ENCODE results near the gene IRX4.

The IRX4 gene

DNA sequence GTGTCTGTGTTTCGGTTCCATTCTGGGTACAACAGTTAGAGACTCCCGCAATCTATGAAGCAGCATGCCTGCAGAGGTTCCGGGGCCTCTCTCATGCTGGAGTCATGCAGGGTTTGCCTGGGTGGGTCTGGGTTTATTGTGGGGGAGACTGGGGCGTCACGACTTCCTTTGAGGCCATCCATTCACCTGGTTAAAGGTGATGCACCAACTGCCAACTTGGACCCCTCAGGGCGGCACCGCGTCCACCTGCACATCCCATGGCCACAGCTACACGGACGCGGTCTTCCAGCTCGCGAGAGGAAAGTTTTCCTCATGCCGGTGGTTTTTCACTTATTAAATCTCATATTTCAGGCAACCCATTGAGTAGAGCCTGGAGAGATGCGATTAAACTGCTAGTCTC lies 30.9 kb upstream of the IRX4 start:
- DNase-seq, result no peak

DNA sequence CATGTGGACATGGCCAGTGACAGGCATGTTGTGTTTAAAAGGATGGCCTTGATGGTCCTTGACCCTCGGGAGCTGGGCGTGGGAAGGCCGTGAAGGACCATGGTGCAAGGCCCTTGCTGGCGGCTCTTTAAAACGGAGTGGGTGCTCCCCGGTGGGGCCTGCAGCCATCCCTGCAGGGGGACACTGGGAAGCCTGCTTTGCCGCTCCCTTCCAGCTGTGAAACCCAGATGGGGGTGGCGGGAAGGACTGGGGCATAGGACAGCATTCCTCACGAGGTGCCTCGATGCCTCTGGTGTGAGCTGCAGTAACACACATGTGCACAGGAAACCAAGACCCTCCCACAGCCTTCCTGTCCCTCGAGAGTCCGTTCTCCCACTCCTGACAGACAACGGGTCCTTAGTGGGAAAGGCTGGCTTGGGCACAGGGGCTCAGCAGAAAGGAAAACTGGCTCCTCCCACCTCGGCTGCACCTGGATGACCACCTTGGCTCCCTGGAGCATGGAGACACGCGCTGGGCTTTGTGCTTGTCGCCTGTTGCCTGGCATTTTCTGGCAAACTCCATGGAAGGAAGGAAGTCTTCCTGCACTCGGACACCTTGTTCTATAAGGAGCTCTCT lies 30.3 kb upstream of the IRX4 start:
- no peak for DNase-seq

DNA sequence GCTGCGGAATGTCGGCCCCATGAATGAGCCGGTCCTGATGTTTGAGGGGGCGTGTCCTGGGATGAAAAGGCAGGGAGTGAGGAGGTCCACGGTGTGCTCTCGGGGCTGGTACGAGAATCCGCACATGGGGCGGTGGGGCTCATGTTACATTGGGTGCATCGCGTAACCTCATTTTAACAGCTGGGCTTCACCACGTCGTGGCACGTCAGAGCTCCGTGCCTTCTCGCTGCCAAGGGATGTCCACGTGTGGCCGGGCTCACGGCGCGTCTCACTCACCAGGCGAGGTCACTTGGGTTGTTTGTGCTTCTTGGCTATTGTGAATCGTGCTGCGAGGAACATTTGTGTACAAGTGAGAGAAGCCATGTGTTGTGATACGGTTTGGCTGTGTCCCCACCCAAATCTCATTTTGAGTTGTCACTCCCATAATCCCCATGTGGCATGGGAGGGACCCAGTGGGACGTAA lies 29.1 kb upstream of the IRX4 start:
- DNase-seq, result no peak

DNA sequence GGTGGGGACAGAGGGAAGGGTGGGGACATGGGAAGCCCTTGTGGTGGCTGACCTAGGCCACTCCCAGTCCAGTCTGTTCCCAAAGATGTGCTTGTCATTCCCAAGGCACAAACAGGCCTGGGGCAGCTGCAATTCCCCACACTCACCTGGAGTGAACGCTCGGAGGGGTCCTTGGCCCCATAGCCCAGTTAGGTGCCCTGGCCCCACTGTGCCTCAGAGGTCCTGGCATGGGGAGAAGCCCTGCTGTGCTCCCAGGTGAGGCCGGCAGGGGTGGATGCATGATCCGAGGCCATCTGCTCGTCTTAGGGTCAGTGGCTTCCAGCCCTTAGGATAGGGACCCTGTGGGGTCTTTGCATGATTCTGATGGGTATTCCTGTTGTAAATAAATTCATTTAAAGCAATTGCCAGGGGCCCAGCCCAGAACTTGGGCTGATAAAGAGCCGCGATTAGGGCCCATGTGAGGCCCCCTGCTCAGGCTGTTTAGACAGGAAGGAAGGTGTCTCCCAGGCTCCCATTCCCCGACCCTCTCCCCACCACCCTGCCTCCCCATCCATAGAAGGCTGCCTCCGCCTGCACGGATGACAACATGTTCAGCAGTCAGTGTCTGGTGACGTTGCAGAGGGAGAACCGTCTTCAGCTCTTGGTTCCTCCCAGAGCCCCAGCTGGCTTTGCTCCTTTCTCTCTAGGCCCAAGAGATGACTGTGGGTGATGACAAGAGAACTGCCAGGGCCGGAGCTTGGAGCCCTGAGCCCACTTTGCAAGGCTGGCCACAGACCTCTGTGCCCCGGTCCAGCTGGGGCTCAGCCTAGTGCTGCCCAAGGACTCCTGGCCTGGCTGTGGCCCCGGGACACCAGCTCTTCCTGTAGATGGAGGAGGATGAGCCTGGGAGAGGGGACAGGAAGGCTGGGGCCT lies 28.4 kb upstream of the IRX4 start:
- DNase-seq, result no peak

DNA sequence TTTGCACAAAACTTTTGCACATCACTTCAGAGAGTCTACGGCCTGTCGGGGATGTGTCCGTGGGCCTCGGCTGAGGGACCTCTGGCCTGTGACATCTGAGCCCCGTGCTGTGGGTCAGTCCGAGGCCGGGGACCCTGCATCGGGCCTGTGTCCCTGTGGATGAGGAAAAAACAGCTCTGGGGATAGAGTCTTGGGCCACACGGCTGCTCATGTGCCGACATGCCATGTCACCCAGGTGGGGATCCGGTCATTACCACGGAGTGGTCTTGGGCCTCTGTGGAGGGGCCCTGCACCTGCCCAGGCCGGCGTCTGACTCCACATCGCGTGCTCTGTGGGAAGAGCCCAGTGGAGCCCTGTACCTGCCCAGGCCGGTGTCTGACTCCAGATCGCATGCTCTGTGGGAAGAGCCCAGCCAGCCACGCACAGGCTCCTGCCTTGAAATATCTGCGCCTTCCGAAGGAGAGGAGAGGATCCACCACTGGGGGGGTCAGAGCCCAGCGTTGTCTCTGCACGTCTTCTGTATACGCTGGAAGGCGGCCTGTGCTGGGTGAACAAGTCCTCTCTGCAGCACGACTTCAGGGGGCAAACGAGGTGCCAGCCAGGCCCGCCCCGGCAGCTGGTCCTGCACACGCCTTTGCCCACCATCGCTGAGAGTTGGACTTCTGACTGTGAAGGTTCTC lies 27.5 kb upstream of the IRX4 start:
- no peak for DNase-seq

DNA sequence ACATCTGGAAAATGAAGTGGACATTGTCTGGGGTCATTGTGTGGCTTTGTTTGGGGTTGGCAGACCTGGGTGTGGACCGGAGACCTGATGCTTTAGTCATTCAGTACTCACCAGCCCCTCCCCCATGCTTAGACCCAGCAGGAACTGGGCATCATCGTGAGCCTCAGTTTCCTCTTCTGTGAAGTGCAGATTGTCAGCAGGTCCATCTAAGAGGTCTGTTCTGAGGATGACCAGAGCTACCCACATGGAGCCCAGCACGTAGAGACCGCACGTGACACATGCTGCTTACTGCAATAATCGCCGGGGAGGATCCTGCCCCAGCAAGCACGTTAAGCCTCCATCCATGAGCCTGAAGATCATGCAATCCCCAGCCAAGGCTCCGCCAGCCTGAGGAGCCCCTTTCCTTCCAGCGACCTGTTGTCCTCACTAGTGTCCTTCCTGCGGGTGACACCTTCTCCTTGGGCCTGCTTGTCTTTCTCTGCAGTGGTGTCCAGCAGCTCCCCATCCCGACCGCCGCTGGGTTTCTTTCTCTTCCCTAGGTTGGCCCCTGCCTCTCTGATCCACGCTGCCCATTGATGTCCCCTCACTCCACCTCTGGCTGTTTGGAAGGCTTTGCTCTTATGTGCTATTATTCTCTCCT lies 26.7 kb upstream of the IRX4 start:
- no peak for DNase-seq

DNA sequence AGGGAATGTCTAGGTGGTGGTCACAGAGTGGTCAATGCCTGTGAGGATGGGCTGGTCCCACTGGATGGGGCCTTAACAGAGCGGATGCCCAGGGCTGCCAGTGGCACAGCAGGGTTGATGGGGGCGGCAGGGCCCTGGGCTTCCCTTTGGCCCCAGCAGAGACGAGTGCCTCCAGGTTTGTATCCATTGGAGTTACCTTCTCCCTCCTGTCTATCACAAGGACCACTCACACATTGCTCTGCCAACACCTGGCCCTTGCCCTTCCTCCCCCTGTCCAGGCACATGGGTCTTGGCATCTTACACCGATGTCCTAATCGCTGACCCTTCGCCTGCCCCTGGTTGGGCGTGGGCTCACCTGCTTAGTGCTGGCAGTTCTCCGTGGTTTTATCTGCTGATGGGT lies 26.2 kb upstream of the IRX4 start:
- no peak for DNase-seq

DNA sequence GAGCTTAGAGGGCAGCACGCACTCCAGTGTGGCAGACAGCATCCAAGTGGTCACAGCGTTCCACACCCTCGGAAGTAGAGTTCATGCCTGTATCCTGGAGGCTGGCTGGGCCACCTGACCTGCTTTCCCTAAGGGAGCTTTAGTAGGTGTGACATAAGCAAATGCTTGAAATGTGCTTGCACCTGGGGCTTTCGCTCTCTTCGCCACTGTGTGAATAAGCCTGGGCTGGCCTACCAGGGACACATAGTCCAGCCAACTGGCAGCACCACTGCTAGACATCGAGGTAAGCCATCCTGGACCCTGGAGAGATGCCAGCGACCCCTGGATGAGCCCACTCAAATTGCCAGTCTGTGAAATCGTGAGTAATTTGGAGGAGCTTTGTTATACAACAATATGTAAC lies 24.9 kb upstream of the IRX4 start:
- DNase-seq, result no peak

DNA sequence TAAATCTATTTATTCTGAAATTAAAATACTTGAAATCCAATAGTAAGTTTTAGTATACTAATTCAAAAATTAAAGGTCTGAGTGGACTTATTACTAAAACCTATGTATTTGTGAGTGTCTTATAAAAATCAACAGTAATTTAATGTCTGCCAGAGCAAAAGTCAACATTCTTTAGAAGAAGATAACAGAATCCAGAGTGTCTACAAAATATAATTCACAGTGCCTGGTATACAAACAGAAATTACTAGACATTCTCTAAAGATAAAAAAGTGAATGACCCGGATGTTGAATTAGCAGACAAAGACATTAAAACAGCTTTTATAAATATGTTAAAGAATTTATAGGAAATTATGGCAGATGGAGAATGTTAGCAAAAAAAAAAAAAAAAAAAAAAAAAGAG lies 22.4 kb upstream of the IRX4 start:
- no peak for DNase-seq

DNA sequence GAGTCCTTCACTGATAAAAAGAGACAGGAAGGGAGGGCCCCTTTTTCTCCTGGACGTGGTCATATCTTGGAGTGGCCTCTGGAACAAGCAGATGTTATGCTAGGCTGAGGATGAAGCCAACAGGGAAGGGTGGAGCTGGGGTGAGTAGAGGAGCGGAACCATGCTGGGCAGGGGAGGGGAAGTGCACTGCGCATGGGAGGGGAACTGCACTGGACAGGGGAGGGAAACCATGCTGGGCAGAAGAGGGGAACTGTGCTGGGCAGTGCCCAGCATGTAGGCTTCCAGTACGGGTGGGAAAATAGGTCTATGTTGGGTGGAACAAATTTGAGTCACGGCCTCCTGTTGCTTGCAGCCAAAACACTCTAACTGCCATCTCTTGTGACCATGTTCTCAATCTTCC lies 19.3 kb upstream of the IRX4 start:
- no peak for DNase-seq

DNA sequence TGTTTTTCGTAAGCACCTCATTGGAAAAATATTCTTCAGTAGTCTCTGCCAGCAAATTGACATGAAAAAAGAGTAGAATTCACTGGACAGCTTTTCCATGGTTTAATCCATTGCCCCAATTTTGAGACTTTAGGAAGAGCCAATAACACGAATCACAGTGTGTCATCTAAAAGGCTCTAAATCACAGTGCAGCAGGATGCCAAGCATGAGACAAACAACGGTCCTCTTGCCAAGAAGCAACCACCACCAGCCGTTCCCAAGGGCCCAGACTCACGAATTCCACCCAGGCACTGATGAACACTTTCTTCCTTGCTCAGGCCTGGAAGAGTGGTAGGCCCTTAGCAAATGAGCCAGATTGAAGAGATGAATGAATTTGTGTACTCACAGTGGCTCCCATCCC lies 18.3 kb upstream of the IRX4 start:
- no peak for DNase-seq

DNA sequence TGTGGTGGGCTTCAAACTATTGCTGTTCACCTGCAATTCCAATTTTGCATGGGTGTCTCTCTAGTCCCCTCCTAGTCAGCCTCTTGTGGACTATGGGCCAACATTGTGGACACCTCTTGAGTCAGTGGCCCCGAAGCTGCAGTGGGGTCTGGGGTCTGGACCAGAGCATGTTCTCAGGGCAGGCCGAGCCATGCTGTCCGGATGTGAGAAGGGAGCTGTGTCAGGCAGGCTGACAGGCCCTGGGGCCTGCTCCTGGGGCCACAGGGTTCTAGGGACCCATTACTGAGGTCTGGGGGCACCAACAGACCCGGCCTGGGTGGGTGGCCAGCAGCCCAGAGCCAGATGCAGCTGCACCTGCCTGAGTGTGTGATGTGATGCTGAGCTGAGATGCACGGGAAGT lies 16.5 kb upstream of the IRX4 start:
- DNase-seq, result no peak

DNA sequence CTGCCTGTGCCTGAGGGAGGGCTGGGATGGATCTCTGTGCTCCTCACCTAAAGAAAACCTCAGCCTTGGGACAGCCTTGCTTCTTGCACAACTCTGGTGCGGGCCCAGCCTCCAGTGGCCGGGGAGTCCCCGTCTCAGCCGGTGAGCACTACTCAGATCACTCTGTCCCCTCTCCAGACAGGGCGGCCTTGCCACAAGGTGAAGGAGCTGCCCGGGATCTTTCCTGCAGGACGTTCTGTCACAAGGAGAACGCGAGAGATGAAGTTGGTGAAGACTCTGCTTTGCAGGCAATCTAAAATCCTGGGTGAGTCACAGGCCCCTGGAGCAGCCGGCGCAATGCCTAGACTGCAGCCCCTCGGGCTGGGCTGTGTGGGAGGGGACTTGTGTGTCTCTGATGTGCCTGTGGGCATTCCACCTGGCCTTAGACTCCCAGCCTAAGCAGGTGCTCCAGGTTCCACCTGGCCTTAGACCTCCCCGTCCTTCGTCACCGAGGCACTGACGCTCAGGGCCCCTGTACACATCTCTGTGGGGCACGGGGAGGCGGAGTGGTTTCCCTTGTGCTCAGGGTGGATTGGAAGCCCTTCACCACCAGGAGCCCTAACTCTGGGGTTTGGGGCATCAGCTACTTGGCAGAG lies 15.2 kb upstream of the IRX4 start:
- DNase-seq, result no peak

DNA sequence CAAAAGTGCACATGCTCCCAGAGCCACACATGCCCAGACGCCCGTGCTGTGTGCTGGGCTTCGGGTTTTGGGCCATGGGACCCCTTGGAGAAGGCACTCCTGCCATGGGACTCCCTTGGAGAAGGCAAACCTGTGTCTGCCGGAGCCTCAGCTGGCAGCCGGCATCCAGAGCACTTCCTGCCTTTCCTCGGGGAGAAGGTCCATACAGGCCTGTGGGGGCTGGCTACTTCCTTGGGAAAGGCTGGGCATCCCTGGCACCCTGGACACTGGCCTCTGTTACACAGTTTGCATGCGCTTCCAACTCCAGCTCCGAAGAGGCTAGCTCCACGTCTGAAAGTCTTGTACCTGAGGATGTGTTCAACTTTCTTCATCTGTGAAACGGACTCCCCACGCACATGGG lies 14.7 kb upstream of the IRX4 start:
- no peak for DNase-seq

DNA sequence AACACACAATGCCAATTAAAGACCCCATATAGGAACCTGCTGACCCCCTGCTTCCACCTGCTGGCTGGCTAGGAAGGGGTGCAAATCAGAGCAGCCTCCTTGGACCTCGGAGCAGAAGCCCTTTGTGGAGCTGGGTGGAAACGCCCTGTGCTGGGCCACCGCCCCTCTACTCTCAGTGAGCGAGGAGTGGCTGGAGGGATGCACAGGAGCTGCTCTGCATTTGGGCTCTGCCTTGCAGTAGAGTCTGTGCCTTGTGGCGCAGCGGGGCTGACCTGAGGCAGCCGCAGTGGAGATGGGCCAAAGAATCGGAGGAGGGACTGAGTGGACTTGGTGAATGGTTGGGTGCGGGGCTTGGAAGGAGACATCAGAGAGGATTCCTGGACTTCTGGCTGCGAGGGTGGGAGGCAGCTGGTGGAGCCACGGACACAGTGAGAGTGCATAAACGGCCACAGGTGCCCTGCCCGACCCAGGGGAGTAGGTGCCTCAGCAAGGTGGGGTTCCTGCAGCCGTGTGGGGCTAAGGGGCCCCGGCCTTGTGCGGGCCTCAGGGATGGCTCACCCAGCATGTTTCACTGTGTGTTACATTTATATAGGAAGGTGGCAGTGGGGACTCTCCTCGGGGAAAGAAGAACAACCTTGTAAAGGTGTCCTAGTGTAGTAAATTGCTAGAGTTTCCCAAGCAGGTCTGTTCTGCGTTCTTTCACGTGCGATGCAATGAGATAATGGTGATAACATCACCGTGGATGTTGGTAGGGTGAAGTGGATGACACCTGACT lies 14.1 kb upstream of the IRX4 start:
- DNase-seq, result no peak

DNA sequence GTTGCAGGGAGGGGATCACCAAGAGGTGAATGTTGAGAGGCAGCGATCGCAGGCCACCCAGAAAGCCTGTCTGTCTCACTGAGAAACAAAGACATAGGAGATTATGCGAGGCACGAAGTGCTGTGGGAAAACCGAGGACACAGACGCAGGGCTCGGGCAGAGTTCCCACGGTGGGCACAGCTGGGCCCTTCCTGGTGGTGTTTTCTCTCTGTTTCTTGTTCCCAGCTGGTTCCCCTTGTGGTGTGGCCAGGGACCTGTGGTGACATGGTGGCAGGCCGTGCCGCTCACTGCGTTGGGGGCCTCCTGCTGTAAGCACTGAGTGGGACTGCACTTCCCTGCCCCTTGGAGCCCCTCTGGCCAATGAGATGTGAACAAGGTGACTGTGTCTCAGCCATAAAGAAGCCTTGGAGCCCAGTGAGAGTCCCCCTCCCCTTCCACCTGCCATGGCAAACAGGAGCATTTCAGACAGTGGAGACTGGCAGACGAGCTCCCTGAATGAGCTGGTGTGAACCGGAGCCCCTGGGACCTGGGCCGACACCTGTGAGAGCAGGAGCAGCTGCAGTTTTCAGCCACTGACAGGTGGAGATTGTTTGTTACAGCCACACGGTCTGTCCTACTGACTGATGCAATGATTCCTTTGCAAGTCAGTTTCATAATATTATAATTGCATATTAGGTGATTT lies 13.2 kb upstream of the IRX4 start:
- DNase-seq, result no peak

DNA sequence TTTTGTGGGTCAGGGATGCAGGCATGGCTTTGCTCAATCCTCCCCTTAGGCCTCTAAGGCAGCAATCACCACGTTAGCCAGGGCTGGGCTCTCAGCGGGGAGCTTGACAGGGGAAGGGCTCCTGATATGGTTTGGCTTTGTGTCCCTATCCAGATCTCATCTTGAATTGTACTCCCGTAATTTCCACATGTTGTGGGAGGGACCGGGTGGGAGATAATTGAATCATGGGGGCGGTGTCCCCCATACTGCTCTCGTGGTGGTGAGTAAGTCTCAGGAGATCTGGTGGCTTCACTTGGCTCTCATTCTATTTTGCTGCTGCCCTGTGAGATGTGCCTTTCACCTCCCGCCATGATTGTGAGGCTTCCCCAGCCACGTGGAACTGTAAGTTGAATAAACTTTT lies 11.5 kb upstream of the IRX4 start:
- DNase-seq, result no peak

DNA sequence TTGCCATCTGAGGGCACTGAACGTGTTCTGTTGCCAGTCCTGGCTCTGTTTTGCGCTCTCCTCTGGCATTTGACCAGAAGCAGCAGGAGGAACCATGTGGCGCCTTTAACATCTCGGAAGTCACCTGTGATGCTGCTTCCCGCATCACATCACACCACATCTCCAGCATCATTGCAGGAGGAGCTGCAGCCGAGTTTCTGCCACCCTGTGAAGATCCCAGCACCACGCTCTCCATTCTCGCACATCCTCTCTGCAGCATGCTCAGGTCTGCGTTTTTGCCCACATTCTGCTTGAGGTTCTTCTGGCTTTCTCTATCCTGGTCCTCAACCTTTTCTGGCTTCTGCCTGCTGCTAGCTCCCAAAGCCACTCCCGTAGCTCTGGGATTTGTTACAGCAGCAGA lies 11.0 kb upstream of the IRX4 start:
- DNase-seq, result no peak

DNA sequence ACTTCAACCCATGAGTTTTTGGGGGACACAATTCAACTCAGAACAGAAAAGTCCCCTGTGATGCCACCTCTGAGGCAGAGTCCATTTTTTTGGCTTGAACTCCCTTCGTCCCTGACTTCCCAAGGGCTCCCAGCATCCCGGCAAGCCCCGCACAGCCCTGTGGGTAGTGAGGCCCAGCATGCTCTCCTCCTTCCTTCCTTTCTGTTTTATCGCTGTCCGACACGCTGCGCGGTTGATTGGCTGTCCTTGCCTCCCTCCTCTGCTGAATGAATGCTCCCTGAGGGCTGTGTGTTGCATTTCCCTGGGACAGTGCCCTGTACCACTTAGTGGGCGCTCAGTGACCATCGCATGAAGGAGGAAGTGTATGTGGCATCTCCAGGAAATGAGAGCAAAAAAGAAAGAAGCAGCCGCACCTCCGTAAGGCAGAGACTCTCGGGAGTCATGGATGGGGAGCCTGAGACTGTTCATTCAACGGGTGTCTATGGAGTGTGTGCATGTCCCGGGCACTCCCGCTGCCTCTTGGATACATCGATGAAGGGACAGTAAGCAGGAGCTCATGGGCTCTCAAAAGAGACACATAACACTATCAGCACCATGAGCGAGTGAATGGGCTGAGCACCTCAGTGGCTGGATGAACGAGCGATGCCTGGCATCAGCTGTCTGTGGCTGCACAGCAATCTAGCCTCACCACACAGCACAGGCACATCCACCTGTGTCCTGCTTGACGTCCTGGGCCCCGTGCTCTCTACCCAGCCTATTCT lies 10.1 kb upstream of the IRX4 start:
- no peak for DNase-seq

DNA sequence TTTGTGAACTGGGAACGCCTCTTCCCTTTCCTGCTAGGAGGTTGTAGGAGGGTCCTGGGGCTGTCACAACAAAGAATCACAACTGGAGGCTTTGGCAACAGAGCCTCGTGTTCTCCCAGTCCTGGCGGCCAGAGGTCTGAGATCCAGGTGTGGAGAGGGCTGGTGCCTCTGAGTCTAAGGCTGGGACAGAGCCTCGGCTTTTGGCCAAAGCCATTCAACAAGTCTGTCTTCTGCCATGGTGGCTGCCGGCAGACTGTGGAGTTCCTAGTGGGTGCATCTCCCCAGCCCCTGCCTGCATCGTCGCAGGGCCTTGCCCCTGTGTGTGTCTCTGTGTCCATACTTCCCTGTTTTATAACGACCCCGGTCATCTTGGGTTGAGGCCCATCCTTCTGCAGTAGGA lies 9.5 kb upstream of the IRX4 start:
- DNase-seq, result no peak

DNA sequence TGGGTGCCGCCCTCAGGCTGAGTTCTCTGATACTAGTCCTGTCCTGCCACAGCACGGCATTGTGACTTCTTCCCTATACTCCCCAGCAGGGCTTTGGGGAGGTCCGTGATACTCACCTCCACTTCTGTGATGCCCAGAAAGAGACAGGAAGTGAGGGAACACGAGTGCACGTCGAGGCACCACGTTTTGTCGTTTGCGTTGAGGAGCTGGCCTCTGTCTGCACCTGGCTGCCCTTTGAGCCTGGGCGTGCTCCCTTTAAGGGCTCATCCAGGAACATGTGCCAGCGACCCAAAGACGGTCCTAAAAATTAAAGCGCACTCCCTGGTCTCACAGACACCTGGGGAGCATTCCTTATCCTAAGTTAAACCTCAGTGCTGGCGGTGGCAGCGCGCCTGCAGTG lies 8.7 kb upstream of the IRX4 start:
- no peak for DNase-seq

Data from NCI-H82 (cell line).